ENCODE results near the gene ALX4.

Gene ALX4

GRCh38 chr11:44308923-44309477, 939 bp downstream of the ALX4 start:
- ChIA-PET CTCF (interaction anchor here (0.6 kb wide), 2 partner anchors 215 to 216 kb away, joined by 3 to 4 read pairs; no protein-coding TSS in a partner anchor), POLR2A (ENCODE audit: low non-redundant PET) (no interaction called here)
- TF ChIP-seq, protein P1, sequence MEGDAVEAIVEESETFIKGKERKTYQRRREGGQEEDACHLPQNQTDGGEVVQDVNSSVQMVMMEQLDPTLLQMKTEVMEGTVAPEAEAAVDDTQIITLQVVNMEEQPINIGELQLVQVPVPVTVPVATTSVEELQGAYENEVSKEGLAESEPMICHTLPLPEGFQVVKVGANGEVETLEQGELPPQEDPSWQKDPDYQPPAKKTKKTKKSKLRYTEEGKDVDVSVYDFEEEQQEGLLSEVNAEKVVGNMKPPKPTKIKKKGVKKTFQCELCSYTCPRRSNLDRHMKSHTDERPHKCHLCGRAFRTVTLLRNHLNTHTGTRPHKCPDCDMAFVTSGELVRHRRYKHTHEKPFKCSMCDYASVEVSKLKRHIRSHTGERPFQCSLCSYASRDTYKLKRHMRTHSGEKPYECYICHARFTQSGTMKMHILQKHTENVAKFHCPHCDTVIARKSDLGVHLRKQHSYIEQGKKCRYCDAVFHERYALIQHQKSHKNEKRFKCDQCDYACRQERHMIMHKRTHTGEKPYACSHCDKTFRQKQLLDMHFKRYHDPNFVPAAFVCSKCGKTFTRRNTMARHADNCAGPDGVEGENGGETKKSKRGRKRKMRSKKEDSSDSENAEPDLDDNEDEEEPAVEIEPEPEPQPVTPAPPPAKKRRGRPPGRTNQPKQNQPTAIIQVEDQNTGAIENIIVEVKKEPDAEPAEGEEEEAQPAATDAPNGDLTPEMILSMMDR (conservative IDR thresholded peaks at IDR 0.05; ENCODE audit: low read depth): no peak
- no peak overlapping the region for H3K27ac ChIP-seq
- DNase-seq (ENCODE audit: low spot score): no peak

DNA sequence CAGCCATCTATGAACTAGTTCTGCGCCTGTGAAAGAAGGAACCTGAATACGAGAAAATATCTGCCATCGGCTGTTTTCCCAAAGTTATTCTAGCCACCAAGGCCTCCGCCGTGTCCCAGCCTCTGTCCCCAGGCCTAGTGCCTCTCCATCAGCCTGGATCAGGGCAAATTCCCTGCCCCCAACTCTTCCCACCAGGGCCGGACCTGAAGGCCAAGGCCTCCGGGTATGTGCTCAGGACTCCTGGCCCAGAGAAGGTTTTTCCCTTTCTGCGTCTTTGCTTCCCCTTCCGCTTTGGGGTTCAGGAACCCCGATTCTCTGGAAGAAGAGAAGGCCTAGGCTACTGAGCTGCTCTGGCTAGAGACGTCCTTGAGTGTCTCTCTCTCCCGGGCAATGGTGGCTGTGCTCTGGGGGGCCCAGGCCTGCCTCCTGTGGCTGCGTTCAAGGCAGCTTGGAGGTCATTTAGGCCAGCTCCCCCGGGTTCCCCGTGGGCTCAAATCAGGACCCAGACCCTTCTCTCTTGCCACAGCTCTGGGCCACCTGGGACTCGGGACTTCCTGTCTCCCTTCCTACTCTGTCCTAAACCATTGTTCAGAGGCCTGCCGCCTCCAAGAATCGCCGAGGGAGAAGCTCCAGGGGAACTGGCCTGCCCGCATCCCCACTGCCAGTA, 1.6 kb downstream of the ALX4 start:
- ChIA-PET POLR2A (ENCODE audit: low non-redundant PET) (no interaction called here), CTCF (interaction anchor here (0.6 kb wide), 1 partner anchor 215 kb away, joined by 3 read pairs; no protein-coding TSS in a partner anchor)
- no peak for DNase-seq (ENCODE audit: low spot score)
- H3K27ac ChIP-seq: no peak overlapping the region
- TF ChIP-seq, protein P1 (conservative IDR thresholded peaks at IDR 0.05; ENCODE audit: low read depth): no peak

DNA sequence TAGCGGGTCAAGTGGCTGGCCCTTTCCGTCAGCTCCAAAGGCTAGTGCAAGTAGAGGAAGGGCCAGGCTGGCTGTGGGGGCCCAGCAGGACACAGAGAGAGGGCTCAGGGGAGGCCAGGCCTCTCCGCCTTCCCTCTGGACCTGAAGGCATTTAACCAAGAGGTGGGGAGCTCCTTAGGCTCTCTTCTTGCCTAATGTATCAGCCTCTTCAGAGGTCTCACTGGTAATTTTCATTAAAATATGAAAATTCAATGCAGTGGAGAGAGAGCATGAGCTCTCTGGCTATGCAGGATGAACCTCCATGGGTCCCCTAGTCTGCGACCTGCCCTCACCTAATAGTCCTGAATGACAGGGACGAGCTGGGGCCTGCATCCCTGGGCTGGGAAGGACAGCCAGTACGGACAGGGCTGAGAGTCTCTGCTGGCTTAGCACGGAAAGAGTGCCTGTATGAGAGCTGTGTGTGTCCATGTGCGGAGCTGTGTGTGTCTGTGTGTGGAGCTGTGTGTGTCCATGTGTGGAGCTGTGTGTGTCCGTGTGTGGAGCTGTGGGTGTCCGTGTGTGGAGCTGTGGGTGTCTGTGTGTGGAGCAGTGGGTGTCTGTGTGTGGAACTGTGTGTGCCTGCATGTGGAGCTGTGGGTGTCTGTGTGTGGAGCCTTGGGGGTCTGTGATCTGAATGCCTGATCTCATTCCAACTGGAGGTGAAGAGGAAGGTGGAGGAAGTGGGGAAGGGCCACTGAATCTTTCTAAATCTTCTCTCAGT, 2.4 kb downstream of the ALX4 start:
- CTCF ChIA-PET: no interaction called here
- DNase-seq (ENCODE audit: low spot score): no peak
- POLR2A ChIA-PET (ENCODE audit: low non-redundant PET): no interaction called here

DNA sequence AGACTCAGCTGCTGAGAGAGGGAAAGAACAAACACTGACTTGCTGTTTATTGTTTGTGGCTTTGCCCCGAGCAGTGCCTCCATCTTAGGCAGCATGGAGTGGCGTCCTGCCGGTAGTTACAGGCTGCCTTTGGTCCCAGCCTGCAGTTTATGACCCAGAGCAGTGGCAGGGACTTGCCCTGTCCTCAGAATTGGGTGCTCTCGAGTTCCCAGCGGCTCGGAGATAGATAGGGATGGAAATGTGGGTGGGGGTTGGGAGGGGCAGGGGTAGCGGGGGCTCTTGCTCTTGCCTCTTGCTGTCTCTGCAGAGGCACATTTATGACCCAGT, 3.1 kb downstream of the ALX4 start:
- ChIA-PET CTCF (no interaction called here), POLR2A (ENCODE audit: low non-redundant PET) (no interaction called here)
- DNase-seq (ENCODE audit: low spot score): no peak
- TF ChIP-seq, protein P1 (conservative IDR thresholded peaks at IDR 0.05; ENCODE audit: low read depth): no peak
- H3K27ac ChIP-seq: no peak overlapping the region

More for the DNA sequence above, 2.4 kb downstream of the ALX4 start:
- H3K27ac ChIP-seq: no peak overlapping the region
- TF ChIP-seq, protein P1 (conservative IDR thresholded peaks at IDR 0.05; ENCODE audit: low read depth): no peak

GRCh38 chr11:44306052-44306917, 3.7 kb downstream of the ALX4 start:
- TF ChIP-seq, protein P1 (conservative IDR thresholded peaks at IDR 0.05; ENCODE audit: low read depth): no peak
- H3K27ac ChIP-seq: no peak overlapping the region
- DNase-seq (ENCODE audit: low spot score): no peak
- ChIA-PET POLR2A (ENCODE audit: low non-redundant PET) (no interaction called here), CTCF (no interaction called here)

DNA sequence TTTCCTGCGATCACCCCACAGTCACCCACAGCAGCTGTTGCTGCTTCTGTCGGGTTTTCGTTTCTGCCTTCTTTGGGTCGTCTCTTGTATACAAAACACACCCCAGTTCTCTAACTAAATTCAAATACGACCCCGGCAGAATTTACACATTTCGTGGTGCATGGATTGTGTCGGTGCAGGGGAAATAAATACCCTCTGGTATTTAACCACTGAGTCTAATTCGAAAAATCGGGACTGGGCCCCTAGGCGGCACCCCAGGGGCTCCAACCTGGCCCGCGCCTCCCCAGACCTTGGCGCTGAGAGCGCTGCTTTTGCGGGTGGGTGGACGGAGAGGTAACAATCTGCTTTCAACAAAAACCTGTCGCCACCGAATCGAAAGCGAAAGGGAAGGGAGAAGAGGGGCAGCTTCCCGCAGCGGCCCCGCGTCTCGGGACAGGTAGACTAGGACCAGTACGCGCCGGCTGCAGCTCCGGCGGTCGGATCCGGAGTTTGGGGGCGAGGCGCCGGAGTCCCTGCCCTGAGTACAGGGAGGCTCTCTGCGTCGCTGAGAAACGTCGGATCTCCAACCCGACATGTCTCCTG, 4.4 kb downstream of the ALX4 start:
- POLR2A ChIA-PET (ENCODE audit: low non-redundant PET): no interaction called here
- CTCF ChIA-PET: no interaction called here
- DNase-seq (ENCODE audit: low spot score): no peak
- H3K27ac ChIP-seq: no peak overlapping the region
- TF ChIP-seq, protein P1 (conservative IDR thresholded peaks at IDR 0.05; ENCODE audit: low read depth): no peak

Measured in RWPE1 (cell line).